Osteoblast (primary cell): ENCODE results near the gene RPL38. TPM values are rescaled to one million over a fixed set of nuclear protein-coding genes. Genes with fewer than 3 reads are reported as not detected.

Experiments
- DNase-seq: peaks from one replicate; pipeline ENCODE4 v3.0.0; 2011; ENCODE audit warnings: low spot score, mixed read lengths; ENCODE audit not compliant: insufficient read length; ENCODE audit errors: missing footprints
- H2AFZ ChIP-seq: 2 replicates; pipeline ENCODE4 v1.6.0; 2011; ENCODE audit warnings: mild to moderate bottlenecking, low read length
- H3K27ac ChIP-seq: 2 replicates; pipeline ENCODE4 v1.5.1; 2011; ENCODE audit warnings: mild to moderate bottlenecking, low read depth, low read length, moderate library complexity
- H3K27me3 ChIP-seq: 2 replicates; pipeline ENCODE4 v1.6.0; 2012; ENCODE audit warnings: mild to moderate bottlenecking, control low read depth, inconsistent platforms, low read length, moderate library complexity; ENCODE audit not compliant: insufficient read depth
- H3K36me3 ChIP-seq: 2 replicates; pipeline ENCODE4 v1.5.1; 2011; ENCODE audit warnings: mild to moderate bottlenecking, low read length, control low read depth, moderate library complexity; ENCODE audit not compliant: insufficient read depth
- H3K4me1 ChIP-seq: 2 replicates; pipeline ENCODE4 v1.5.1; 2011; ENCODE audit warnings: mild to moderate bottlenecking, low read length, control low read depth, moderate library complexity; ENCODE audit not compliant: insufficient read depth
- H3K4me2 ChIP-seq: 2 replicates; pipeline ENCODE4 v1.6.0; 2011; ENCODE audit warnings: mild to moderate bottlenecking, low read length; ENCODE audit not compliant: insufficient read depth
- H3K4me3 ChIP-seq: fragments of 200-600 bp; sonication (generic); 3 replicates; pipeline ENCODE4 v1.5.1; 2012; ENCODE audit warnings: mild to moderate bottlenecking, low read length, inconsistent platforms; ENCODE audit not compliant: insufficient read depth
- H3K79me2 ChIP-seq: 2 replicates; pipeline ENCODE4 v1.6.0; 2012; ENCODE audit warnings: mild to moderate bottlenecking, low read length, control low read depth, inconsistent platforms; ENCODE audit not compliant: insufficient read depth
- H3K9me3 ChIP-seq: 2 replicates; pipeline ENCODE4 v1.5.1; 2011; ENCODE audit warnings: low read depth, low read length, control low read depth
- H4K20me1 ChIP-seq: 2 replicates; pipeline ENCODE4 v1.6.0; 2012; ENCODE audit warnings: mild to moderate bottlenecking, low read length, control low read depth; ENCODE audit not compliant: insufficient read depth
- CTCF ChIP-seq: IDR thresholded peaks from 2 replicates; pipeline ENCODE4 v1.5.1; 2011; ENCODE audit warnings: mild to moderate bottlenecking, low read depth, low read length, moderate library complexity; ENCODE audit errors: extremely low read depth
- total RNA-seq: library from RNA; depleted of rRNA; stranded (reverse); fragments of >200 nt; gene quantifications from 2 replicates; pipeline ENCODE4 v1.2.3, GENCODE V29; 2012

Gene RPL38
- total RNA-seq, 1 donor, result 470 TPM

GRCh38 chr17:74163271-74163821 is 40.1 kb upstream of the RPL38 start:
- no peaks in the 10 kb centered on the region for H3K27me3 ChIP-seq
- H3K4me2 ChIP-seq, result no peak overlapping the region
- no peaks in the 10 kb centered on the region for H3K4me1 ChIP-seq
- H3K79me2 ChIP-seq, result no peaks in the 10 kb centered on the region
- DNase-seq, result no peak
- H3K9me3 ChIP-seq, result no peaks in the 10 kb centered on the region
- H3K27ac ChIP-seq, result no peak overlapping the region
- TF ChIP-seq CTCF, result no peak
- no peak overlapping the region for H3K4me3 ChIP-seq
- no peak overlapping the region for H2AFZ ChIP-seq
- H3K36me3 ChIP-seq, result no peaks in the 10 kb centered on the region
- no peaks in the 10 kb centered on the region for H4K20me1 ChIP-seq

GRCh38 chr17:74163836-74164235 is 39.6 kb upstream of the RPL38 start:
- Histone ChIP-seq H3K27ac (no peak overlapping the region), H2AFZ (no peak overlapping the region), H3K27me3 (no peaks in the 10 kb centered on the region), H4K20me1 (no peaks in the 10 kb centered on the region), H3K4me3 (no peak overlapping the region), H3K9me3 (no peaks in the 10 kb centered on the region), H3K4me2 (no peak overlapping the region), H3K36me3 (no peaks in the 10 kb centered on the region), H3K4me1 (no peaks in the 10 kb centered on the region), H3K79me2 (no peaks in the 10 kb centered on the region)
- TF ChIP-seq CTCF, result no peak
- DNase-seq, result no peak

- Histone ChIP-seq H3K9me3 (no peaks in the 10 kb centered on the region), H3K4me2 (no peak overlapping the region), H3K79me2 (no peaks in the 10 kb centered on the region), H3K4me3 (no peak overlapping the region), H2AFZ (no peak overlapping the region), H3K27me3 (no peaks in the 10 kb centered on the region), H3K4me1 (no peaks in the 10 kb centered on the region), H4K20me1 (no peaks in the 10 kb centered on the region), H3K27ac (no peak overlapping the region), H3K36me3 (no peaks in the 10 kb centered on the region)
- no peak for TF ChIP-seq CTCF
- no peak for DNase-seq
These were observed 38.9 kb upstream of the RPL38 start for GRCh38 chr17:74164446-74165045.

GRCh38 chr17:74165797-74166365 is 37.6 kb upstream of the RPL38 start:
- Histone ChIP-seq H3K36me3 (no peaks in the 10 kb centered on the region), H3K9me3 (no peaks in the 10 kb centered on the region), H3K4me1 (no peaks in the 10 kb centered on the region), H3K27me3 (no peaks in the 10 kb centered on the region), H4K20me1 (no peaks in the 10 kb centered on the region), H3K79me2 (no peaks in the 10 kb centered on the region), H3K4me2 (no peak overlapping the region), H3K4me3 (no peak overlapping the region), H3K27ac (no peak overlapping the region), H2AFZ (no peak overlapping the region)
- no peak for DNase-seq
- no peak for TF ChIP-seq CTCF
